PC-3 (cell line): ENCODE results near the gene GREB1L.
"Not testable (repeated sequence)": the region's sequence is repeated elsewhere in the genome, so short reads cannot be mapped to it uniquely, and the experiment has no call there.

Experiments used
- EZH2 ChIP-seq: fragments of 300-600 bp; sonication (generic); IDR thresholded peaks from one replicate; pipeline ENCODE4 v1.6.1; 2017; ENCODE audit warnings: antibody characterized with exemption, mild to moderate bottlenecking, low read length; ENCODE audit not compliant: unreplicated experiment
- EZH2phosphoT487 ChIP-seq: fragments of 300-600 bp; sonication (generic); IDR thresholded peaks from 2 replicates; pipeline ENCODE4 v1.6.1; 2018; ENCODE audit warnings: mild to moderate bottlenecking, antibody characterized with exemption, low read length, borderline replicate concordance
- TF ChIP-seq, protein P1 (sequence below): fragments of 300-600 bp; sonication (generic); conservative IDR thresholded peaks from 2 replicates; pipeline ENCODE4 v1.5.1; 2017; ENCODE audit warnings: antibody characterized with exemption, low read depth, mild to moderate bottlenecking, low read length

DNA sequence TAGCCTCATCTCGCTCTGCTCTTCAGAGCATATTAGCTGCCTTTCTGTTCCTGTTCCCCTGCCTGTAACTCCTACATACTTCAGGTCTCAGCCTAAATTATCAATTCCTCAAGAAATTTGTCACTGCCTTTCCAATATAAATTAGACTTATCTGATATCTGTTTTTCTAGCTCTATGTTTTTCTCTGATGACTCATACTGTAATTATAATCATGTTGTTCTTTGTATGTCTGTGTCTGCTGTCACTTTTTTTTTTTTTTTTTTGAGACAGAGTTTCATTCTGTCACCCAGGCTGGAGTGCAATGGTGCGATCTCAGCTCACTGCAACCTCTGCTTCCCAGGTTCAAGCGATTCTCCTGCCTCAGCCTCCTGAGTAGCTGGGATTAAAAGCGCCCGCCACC lies 27.6 kb upstream of the GREB1L start:
- TF ChIP-seq, protein P1, sequence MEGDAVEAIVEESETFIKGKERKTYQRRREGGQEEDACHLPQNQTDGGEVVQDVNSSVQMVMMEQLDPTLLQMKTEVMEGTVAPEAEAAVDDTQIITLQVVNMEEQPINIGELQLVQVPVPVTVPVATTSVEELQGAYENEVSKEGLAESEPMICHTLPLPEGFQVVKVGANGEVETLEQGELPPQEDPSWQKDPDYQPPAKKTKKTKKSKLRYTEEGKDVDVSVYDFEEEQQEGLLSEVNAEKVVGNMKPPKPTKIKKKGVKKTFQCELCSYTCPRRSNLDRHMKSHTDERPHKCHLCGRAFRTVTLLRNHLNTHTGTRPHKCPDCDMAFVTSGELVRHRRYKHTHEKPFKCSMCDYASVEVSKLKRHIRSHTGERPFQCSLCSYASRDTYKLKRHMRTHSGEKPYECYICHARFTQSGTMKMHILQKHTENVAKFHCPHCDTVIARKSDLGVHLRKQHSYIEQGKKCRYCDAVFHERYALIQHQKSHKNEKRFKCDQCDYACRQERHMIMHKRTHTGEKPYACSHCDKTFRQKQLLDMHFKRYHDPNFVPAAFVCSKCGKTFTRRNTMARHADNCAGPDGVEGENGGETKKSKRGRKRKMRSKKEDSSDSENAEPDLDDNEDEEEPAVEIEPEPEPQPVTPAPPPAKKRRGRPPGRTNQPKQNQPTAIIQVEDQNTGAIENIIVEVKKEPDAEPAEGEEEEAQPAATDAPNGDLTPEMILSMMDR = not testable (repeated sequence)
- TF ChIP-seq EZH2, EZH2phosphoT487: not testable (repeated sequence)
